Small intestine (tissue), 7 donors: ENCODE results near the gene SACM1L. TPM values are rescaled to one million over a fixed set of nuclear protein-coding genes. Genes with fewer than 3 reads are reported as not detected.

Experiments
- DNase-seq, 2 donors: peaks; one replicate each; pipeline versions ENCODE4 v3.0.0 to v3.0.0-alpha.2; 2013
- FAIRE-seq: peaks from 2 replicates; lab custom pipeline; 2012; peaks lifted over from hg19 to GRCh38; lab: Jason Lieb, UNC
- H3K27ac ChIP-seq, 3 donors: one replicate each; pipeline ENCODE4 v1.5.1; 2013; ENCODE audit warnings: low read length in 2 of 3, mild to moderate bottlenecking in 2 of 3, control low read depth in 1 of 3, inconsistent platforms in 1 of 3, low read depth in 1 of 3, moderate library complexity in 1 of 3
- H3K27me3 ChIP-seq, 3 donors: one replicate each; pipeline ENCODE4 v1.6.1; 2013; ENCODE audit warnings: low read length in 3 of 3, inconsistent platforms in 1 of 3; ENCODE audit not compliant: control insufficient read depth in 3 of 3, insufficient read depth in 3 of 3
- H3K36me3 ChIP-seq, 3 donors: one replicate each; pipeline ENCODE4 v1.6.1; 2013; ENCODE audit warnings: low read length in 3 of 3, inconsistent platforms in 1 of 3, low read depth in 1 of 3, mild to moderate bottlenecking in 1 of 3, moderate library complexity in 1 of 3; ENCODE audit not compliant: control insufficient read depth in 3 of 3, insufficient read depth in 2 of 3
- H3K4me1 ChIP-seq, 3 donors: one replicate each; pipeline ENCODE4 v1.6.1; 2013; ENCODE audit warnings: low read length in 2 of 3, inconsistent platforms in 1 of 3, low read depth in 1 of 3, mild to moderate bottlenecking in 1 of 3, moderate library complexity in 1 of 3; ENCODE audit not compliant: control insufficient read depth in 3 of 3, insufficient read depth in 2 of 3
- H3K4me3 ChIP-seq, 3 donors: one replicate each; pipeline ENCODE4 v1.5.1; 2013; ENCODE audit warnings: low read length in 3 of 3, control low read depth in 1 of 3, inconsistent platforms in 1 of 3, low read depth in 1 of 3, mild to moderate bottlenecking in 1 of 3, moderate library complexity in 1 of 3
- H3K9me3 ChIP-seq, 2 donors: one replicate each; pipeline ENCODE4 v1.6.1; 2013; ENCODE audit warnings: low read depth in 1 of 2, low read length in 1 of 2; ENCODE audit not compliant: control insufficient read depth in 2 of 2, insufficient read depth in 1 of 2
- WGBS, 3 donors: extraction: QIAGEN DNeasy Blood & Tissue Kit; methylation state at CpG; one replicate each; pipeline ENCODE4 v1.1.7; 2013; 5-methylcytosine and 5-hydroxymethylcytosine counted together
- polyA plus RNA-seq, 4 donors: library from polyadenylated mRNA; stranded (reverse) in 3 of 4; unstranded in 1 of 4; fragments of 200-250 nt in 3 of 4; fragments of 120-200 nt in 1 of 4; gene quantifications; one replicate each; pipeline versions ENCODE4 v1.2.1 to v1.2.3, GENCODE V29; 2013
- donor health status: healthy with polysubstance abuse.
- donor health status: control.
- donor health status: control.
- donor health status: Bipolar disorder and iron deficiency.
- donor health status: healthy.

The SACM1L gene
- polyA plus RNA-seq, 4 donors = 18.4 to 83.3 (median 30.7) TPM

DNA sequence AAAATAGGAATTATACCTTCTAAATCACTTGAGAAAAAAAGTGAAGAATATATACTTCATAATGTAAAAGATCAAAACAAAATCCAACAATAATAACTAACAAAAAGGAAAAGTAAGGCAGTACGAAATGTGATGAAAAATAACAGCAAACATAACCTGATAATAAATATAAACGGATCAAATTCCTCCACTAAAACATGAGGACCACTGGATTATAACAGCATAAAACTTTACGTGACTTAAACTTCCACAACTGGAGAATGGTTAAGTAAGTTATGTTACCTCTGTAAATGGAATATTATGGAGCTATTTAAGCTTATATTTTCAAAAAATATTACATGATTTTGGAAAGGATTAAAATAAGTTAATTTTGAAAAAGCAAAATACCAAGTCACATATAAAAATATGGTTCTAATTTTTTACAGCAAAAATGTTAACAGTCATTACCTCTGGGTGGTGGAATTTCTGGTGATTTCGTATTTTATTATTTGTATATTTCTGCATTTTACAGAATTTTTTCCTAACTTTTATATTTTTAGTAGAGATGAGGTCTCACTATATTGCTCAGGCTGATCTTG, 100.1 kb downstream of the SACM1L start:
- DNase-seq = no peak
- Histone ChIP-seq H3K4me3 (no peak overlapping the region), H3K27ac (no peak overlapping the region), H3K9me3 (peaks cover 0 to 7% of the 10 kb centered on the region in 2 donors), H3K27me3 (no peaks in the 10 kb centered on the region), H3K36me3 (peaks cover 0 to 42% (median 0%) of the 10 kb centered on the region in 3 donors), H3K4me1 (peaks cover 0 to 22% (median 0%) of the 10 kb centered on the region in 3 donors)
- 90 to 97% (median 94%) methylated on average over 4 of the region's 4 CpGs for WGBS, 3 donors
- no peak for FAIRE-seq

DNA sequence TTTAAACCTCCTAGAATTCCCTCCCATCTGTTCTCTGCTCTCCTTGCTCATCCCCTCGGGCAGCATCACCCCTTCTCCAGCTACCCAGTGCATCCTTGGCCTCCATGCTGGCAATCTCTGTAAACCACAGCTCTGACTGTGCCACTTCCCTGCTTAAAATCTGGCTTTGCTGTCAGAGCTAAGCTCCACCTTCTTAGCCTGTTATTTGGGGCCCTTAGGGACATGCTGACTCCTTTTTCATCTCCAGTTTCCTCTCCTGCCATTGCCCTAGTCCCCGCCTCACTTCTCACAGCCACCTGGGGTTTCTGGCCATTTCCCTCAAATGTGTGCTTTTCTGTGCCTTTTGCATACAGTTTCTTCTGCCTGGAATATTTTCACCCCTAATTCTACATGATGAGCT, 101.4 kb downstream of the SACM1L start:
- 83 to 100% (median 87%) methylated on average over 2 of the region's 2 CpGs for WGBS, 3 donors
- Histone ChIP-seq H3K4me3 (no peak overlapping the region), H3K9me3 (peaks cover 0 to 2% of the 10 kb centered on the region in 2 donors), H3K27ac (no peak overlapping the region), H3K4me1 (peaks cover 0 to 12% (median 0%) of the 10 kb centered on the region in 3 donors), H3K36me3 (peaks cover 0 to 39% (median 0%) of the 10 kb centered on the region in 3 donors), H3K27me3 (no peaks in the 10 kb centered on the region)
- DNase-seq (no peak), FAIRE-seq (no peak)

DNA sequence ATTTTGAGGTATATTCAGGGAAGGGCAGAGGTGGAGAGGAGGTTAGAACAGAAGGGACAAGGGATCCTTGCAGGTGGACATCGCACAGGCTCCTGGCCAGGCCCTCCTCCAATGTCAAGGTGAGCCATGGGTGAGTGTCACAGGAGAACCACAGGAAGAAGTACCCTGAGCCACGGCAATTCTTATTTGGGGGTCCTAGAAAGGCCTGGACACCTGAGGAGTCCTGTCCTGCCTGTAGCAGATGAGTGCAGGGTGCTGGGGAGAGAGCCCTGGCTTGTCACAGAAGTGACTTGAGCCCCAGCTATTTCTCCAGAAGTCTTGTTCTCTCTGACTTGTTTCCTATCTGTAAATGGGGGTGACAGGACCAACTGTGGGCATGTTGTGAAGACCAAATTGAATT, 102.8 kb downstream of the SACM1L start:
- peaks cover 0 to 2% of the 10 kb centered on the region in 2 donors for H3K9me3 ChIP-seq
- WGBS, 3 donors = 89 to 100% (median 94%) methylated on average over 2 of the region's 2 CpGs
- peaks cover 0 to 32% (median 0%) of the 10 kb centered on the region in 3 donors for H3K36me3 ChIP-seq
- DNase-seq (no peak), FAIRE-seq (no peak)
- H3K27me3 ChIP-seq = peaks cover 0 to 10% (median 4%) of the 10 kb centered on the region in 3 donors
- no peak overlapping the region for H3K4me3 ChIP-seq
- no peak overlapping the region for H3K27ac ChIP-seq
- H3K4me1 ChIP-seq = peaks cover 0 to 18% (median 0%) of the 10 kb centered on the region in 3 donors

DNA sequence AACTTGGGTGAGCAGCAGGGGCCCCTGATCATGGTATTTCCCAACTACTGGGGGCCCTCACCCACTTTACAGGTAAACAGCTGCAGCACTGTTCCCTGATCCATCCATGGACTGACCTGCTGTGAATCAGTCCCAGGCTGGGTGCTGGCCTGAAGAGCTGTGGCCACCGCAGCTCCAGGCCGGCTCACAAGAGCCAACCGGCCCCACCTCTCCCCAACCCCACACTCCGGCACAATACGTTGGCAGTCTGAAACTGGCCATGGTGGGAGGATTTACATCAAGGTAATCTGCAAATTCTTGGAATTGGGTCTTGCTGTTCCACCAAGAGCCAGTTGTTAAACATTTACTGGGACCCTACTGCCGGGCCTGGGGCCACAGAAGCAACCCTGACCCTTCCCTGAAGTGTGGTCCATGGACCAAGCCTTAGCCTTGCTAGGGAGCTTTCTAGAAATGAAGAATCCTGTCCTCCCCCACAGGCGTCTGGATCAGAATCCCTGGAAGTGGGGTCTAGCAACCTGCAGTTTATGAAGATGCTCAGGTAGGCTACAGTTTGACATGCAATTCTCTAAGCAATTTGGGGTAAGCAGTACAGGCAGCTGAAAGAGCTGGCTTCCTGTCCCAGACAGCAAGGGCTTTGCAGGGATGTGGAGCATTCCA, 103.4 kb downstream of the SACM1L start:
- Histone ChIP-seq H3K27me3 (peaks cover 0 to 14% (median 4%) of the 10 kb centered on the region in 3 donors), H3K4me3 (no peak overlapping the region), H3K27ac (no peak overlapping the region), H3K4me1 (peaks cover 0 to 23% (median 0%) of the 10 kb centered on the region in 3 donors), H3K9me3 (peaks cover 0 to 2% of the 10 kb centered on the region in 2 donors), H3K36me3 (peaks cover 0 to 28% (median 0%) of the 10 kb centered on the region in 3 donors)
- no peak for DNase-seq
- no peak for FAIRE-seq
- WGBS, 3 donors = 92 to 96% (median 94%) methylated on average over 7 of the region's 7 CpGs

DNA sequence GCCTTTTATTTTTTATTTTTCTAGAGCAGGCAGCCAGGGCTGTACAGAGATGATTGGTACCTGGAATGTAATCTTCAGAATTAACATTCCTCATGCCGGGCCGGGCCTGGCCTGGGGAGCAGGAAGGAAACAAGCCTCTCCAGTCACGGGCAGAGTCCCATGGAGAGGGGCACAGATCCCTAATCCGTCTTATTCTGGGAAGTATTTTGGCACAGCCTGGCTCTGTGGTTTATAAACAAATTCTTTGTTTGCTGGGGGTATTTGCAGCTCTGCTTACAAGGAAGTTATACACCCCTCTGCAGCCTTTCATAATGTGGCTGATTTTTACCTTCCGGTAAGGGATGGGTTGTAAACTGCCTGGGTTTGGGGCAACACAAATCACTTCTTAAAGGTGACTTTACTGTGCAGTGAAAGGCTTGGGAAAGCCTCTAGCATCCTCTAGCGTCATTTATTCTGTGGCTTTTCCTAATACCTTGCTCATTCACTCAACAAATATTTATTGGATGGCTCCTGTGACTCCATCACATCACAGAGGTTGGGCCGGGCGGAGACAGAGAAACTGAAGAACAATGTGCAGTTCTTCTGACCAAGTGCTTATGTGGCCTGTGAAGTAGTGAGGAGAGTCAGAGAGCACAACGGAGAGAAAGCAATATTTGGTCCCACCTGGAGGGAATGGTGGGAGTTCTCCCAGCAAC, 104.4 kb downstream of the SACM1L start:
- Histone ChIP-seq H3K4me3 (peak overlapping the region in 2 of 3 donors; percentile 1 to 16), H3K36me3 (peaks cover 0 to 28% (median 0%) of the 10 kb centered on the region in 3 donors), H3K27ac (peak overlapping the region in 1 of 3 donors; percentile 14), H3K9me3 (peaks cover 0 to 2% of the 10 kb centered on the region in 2 donors), H3K4me1 (peaks cover 0 to 23% (median 0%) of the 10 kb centered on the region in 3 donors), H3K27me3 (peaks cover 0 to 14% (median 4%) of the 10 kb centered on the region in 3 donors)
- WGBS, 3 donors = 49 to 64% (median 55%) methylated on average over 9 of the region's 9 CpGs
- FAIRE-seq (no peak), DNase-seq (peak in 1 of 2 donors; percentile 35)

DNA sequence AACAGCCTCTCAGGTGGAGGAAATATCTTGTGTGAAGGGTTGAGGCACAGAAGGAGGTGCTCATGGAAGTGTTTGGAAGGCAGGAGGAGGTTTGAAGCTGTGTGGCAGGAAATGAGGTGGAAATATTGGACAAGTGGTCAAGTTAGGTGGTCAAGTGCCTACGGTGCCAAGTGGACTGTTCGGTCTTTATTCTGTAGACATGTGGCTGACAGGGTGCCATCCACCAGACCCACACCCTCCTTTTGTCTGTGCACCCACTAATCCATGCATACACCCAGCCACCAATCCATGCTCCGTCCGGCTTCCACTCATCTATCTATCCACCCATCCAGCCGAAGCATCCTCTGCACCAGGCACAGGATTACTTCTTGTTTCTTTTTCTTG, 105.0 kb downstream of the SACM1L start:
- WGBS, 3 donors = 92 to 96% (median 93%) methylated on average over 5 of the region's 5 CpGs

DNA sequence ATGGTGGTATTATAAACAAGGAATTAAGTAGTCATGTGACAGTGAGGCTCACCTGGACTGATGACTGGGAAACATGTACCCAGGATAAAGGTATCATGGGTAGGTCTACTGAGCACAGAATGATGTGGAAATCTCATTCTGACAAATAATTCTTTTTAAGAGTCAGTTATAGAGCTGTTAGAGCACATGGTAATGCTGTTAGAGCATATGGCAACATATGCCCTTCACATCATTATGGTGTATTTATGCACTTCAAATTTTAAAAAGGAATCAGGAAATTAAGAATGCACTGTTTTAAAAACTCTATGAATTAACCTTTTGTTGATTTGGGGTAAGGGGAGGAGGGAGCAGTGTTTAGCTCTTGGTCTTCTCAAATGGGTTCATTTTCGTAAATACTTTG, 105.5 kb downstream of the SACM1L start:
- Histone ChIP-seq H3K27me3 (peaks cover 0 to 14% (median 5%) of the 10 kb centered on the region in 3 donors), H3K9me3 (peaks cover 0 to 1% of the 10 kb centered on the region in 2 donors), H3K27ac (peak overlapping the region in 1 of 3 donors; percentile 82), H3K4me1 (peaks cover 0 to 23% (median 0%) of the 10 kb centered on the region in 3 donors), H3K4me3 (peak overlapping the region in 2 of 3 donors; percentile 9 to 94), H3K36me3 (peaks cover 0 to 27% (median 0%) of the 10 kb centered on the region in 3 donors)
- WGBS, 3 donors = 94 to 100% (median 96%) methylated on average over 1 of the region's 1 CpG
- DNase-seq (peak in 1 of 2 donors; percentile 50), FAIRE-seq (no peak)

More for the DNA sequence above, 105.0 kb downstream of the SACM1L start:
- peak overlapping the region in 1 of 3 donors; percentile 8 for H3K27ac ChIP-seq
- H3K9me3 ChIP-seq = peaks cover 0 to 2% of the 10 kb centered on the region in 2 donors
- peaks cover 0 to 28% (median 0%) of the 10 kb centered on the region in 3 donors for H3K36me3 ChIP-seq
- FAIRE-seq (no peak), DNase-seq (no peak)
- peaks cover 0 to 14% (median 5%) of the 10 kb centered on the region in 3 donors for H3K27me3 ChIP-seq
- H3K4me1 ChIP-seq = peaks cover 0 to 23% (median 0%) of the 10 kb centered on the region in 3 donors
- H3K4me3 ChIP-seq = peak overlapping the region in 2 of 3 donors; percentile 1 to 16
